ENCODE results near the gene DEFB127. TPM values are rescaled to one million over a fixed set of nuclear protein-coding genes. Genes with fewer than 3 reads are reported as not detected.
"Not testable (repeated sequence)": the region's sequence is repeated elsewhere in the genome, so short reads cannot be mapped to it uniquely, and the experiment has no call there.

Gene DEFB127
- polyA plus RNA-seq, 6 donors from 2014 or later = not detected

DNA sequence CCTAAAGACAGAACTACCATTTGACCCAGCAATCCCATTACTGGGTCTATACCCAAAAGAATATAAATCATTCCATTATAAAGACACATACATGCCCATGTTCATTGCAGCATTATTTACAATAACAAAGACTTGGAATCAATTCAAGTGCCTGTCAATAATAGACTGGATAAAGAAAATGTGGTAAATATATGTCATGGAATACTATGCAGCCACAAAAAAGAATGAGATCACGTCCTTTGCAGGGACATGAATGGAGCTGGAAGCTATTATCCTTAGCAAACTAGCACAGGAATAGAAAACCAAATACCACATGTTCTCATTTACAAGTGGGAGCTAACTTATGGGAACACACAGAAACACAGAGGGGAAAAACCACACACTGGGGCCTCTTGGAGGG, 41.0 kb downstream of the DEFB127 start:
- H3K36me3 Mint-ChIP-seq = no peaks in the 10 kb centered on the region
- no peaks in the 10 kb centered on the region for H3K4me1 Mint-ChIP-seq
- H3K27ac Mint-ChIP-seq = no peak overlapping the region
- DNase-seq = no peak
- H3K9me3 Mint-ChIP-seq = peaks cover 0 to 12% (median 6%) of the 10 kb centered on the region in 7 donors
- no peak for ATAC-seq (ENCODE audit: low read depth in 2 of 2)
- H3K4me3 Mint-ChIP-seq = no peak overlapping the region
- H3K27me3 Mint-ChIP-seq = peaks cover 15 to 54% (median 51%) of the 10 kb centered on the region in 3 donors

DNA sequence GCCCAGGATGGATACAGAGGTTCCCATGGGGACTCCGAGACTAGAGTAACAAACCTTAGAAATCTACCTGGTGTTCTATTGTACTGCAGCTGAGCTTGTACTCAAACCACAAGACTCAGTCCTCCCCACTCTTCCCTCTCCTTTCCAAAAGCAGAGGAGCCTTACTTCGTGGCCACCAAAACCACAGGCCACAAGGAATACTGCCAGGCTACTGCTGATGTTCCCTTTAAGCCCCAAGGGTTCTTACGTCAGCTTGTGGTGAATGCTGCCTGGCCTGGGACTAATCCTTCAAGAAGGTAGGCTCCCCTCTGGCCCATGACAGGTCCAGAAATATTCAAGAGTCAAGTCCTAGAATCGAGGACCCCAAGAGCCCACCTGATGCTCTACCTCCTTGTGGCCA, 42.7 kb downstream of the DEFB127 start:
- Mint-ChIP-seq H3K9me3 (peaks cover 0 to 12% (median 6%) of the 10 kb centered on the region in 7 donors), H3K4me1 (no peaks in the 10 kb centered on the region), H3K27ac (no peak overlapping the region), H3K27me3 (peaks cover 9 to 54% (median 50%) of the 10 kb centered on the region in 3 donors), H3K36me3 (no peaks in the 10 kb centered on the region), H3K4me3 (no peak overlapping the region)
- DNase-seq = no peak
- ATAC-seq (ENCODE audit: low read depth in 2 of 2) = no peak

DNA sequence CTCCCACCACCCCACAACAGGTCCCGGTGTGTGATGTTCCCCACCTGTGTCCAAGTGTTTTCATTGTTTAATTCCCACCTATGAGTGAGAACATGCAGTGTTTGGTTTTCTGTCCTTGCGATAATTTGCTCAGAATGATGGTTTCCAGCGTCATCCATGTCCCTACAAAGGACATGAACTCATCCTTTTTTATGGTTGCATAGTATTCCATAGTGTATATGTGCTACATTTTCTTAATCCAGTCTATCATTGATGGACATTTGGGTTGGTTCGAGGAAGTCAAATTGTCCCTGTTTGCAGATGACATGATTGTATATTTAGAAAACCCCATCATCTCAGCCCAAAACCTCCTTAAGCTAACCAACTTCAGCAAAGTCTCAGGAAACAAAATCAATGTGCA, 46.4 kb downstream of the DEFB127 start:
- H3K36me3 Mint-ChIP-seq; H3K4me1 Mint-ChIP-seq; ATAC-seq (ENCODE audit: low read depth in 2 of 2): not testable (repeated sequence)

More for the DNA sequence above, 46.4 kb downstream of the DEFB127 start:
- H3K27ac Mint-ChIP-seq, H3K9me3 Mint-ChIP-seq, DNase-seq, H3K4me3 Mint-ChIP-seq: not testable (repeated sequence)
- H3K27me3 Mint-ChIP-seq = peaks cover 9 to 27% (median 24%) of the 10 kb centered on the region in 3 donors

Other genes with a start within 250 kb of the DEFB127 start
- not detected for gene DEFB125, start 69.8 kb upstream of the DEFB127 start, polyA plus RNA-seq (ENCODE audit: low read depth in 6 of 6)
- gene DEFB126, start 14.9 kb upstream of the DEFB127 start, polyA plus RNA-seq (ENCODE audit: low read depth in 6 of 6) = not detected
- not detected for gene DEFB128, start 32.3 kb downstream of the DEFB127 start, polyA plus RNA-seq (ENCODE audit: low read depth in 6 of 6)
- not detected for gene DEFB129, start 69.8 kb downstream of the DEFB127 start, polyA plus RNA-seq (ENCODE audit: low read depth in 6 of 6)
- not detected for gene DEFB132, start 100.3 kb downstream of the DEFB127 start, polyA plus RNA-seq (ENCODE audit: low read depth in 6 of 6)
- gene C20orf96, start 133.3 kb downstream of the DEFB127 start, polyA plus RNA-seq (ENCODE audit: low read depth in 6 of 6) = 1 to 10 TPM in 2 of 6 donors, under 1 TPM in 4; 0.18 to 1.4 (median 0.37) TPM
- 10 to 100 TPM in 5 of 6 donors, 1 to 10 TPM in 1; 9.7 to 19.0 (median 10.9) TPM for gene ZCCHC3, start 140.1 kb downstream of the DEFB127 start, polyA plus RNA-seq (ENCODE audit: low read depth in 6 of 6)
- 1 to 10 TPM in 2 of 6 donors, under 1 TPM in 4; 0.15 to 1.7 (median 0.95) TPM for gene SOX12, start 168.1 kb downstream of the DEFB127 start, polyA plus RNA-seq (ENCODE audit: low read depth in 6 of 6)
- 1 to 10 TPM; 4.7 to 9.8 (median 8.2) TPM for gene NRSN2, start 189.7 kb downstream of the DEFB127 start, polyA plus RNA-seq (ENCODE audit: low read depth in 6 of 6)
- 10 to 100 TPM in 5 of 6 donors, 1 to 10 TPM in 1; 7.3 to 23.3 (median 16.3) TPM for gene TRIB3, start 223.3 kb downstream of the DEFB127 start, polyA plus RNA-seq (ENCODE audit: low read depth in 6 of 6)

Measured in naive B cell (primary cell).